ENCODE data around the gene TECPR2.
"Not testable (repeated sequence)": the region's sequence is repeated elsewhere in the genome, so short reads cannot be mapped to it uniquely, and the experiment has no call there.

The TECPR2 gene

DNA sequence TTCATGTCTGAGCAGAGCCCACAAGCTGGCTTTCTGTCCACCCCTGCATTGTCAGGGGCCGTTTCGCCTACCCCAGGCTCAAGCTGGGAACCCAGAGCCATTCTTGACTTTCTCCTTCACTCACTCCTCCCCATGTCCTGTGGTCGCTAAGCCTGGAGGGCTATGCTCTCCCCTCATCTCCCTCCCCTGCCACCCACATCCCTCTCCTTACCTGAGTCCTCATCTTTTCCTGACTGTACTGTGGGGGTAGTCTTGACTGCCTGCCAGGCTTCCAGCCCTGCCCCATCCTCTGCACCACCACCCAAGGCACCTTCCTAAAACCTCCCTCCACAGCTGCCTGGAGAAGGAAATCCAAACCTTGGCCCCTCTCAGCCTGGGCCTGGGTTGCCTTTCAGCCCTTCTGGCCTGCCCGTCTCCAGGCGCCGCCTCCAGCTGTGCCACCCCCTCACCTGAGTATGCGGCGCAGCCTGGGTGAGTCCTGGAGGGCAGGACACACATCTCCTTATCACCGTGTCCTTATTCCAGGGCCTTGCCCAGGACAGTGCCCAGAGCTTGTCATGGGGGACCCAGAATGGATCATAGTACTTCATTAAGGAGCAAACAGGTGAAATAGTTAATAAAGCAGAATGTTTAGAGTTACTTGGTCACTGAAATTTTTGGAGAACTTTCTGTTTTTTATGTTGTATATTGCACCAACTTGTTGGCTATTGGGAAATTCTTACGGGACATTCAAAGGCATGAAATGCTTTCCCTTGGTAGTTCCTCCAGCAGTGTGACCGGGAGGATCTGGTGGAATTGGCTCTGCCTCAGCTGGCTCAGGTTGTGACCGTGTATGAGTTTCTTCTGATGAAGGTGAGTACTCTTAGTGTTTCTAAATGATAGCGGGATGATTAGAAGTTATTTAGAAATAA is 28.7 kb upstream of the TECPR2 start:
- DNase-seq (ENCODE audit: low read depth in 1 of 2, low spot score in 1 of 2) = no peak

DNA sequence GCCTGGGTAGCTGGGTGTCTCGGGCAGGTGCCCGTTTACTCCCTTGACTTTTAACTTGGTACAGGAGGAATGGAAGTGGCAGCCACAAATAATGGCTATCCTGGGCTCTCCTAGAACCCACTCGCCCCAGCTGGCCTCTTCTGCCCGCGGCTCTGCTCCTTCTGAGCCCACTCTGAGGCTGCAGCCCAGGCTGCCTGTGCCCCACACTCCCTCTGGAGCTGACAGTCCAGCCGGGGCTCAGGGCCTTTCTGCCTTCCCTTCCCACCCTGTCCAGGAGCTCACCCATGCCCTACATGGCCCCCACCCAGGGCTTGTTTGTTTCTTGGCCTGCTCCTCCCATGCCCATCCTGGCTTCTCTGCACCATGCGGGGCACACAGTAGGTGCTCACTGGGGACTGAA is 27.6 kb upstream of the TECPR2 start:
- no peak for DNase-seq (ENCODE audit: low read depth in 1 of 2, low spot score in 1 of 2)

GRCh38 chr14:102338724-102339123 is 24.0 kb upstream of the TECPR2 start:
- no peak for DNase-seq (ENCODE audit: low read depth in 1 of 2, low spot score in 1 of 2)

- DNase-seq (ENCODE audit: low read depth in 1 of 2, low spot score in 1 of 2) = no peak
Measured at GRCh38 chr14:102341566-102341965, 21.2 kb upstream of the TECPR2 start.

DNA sequence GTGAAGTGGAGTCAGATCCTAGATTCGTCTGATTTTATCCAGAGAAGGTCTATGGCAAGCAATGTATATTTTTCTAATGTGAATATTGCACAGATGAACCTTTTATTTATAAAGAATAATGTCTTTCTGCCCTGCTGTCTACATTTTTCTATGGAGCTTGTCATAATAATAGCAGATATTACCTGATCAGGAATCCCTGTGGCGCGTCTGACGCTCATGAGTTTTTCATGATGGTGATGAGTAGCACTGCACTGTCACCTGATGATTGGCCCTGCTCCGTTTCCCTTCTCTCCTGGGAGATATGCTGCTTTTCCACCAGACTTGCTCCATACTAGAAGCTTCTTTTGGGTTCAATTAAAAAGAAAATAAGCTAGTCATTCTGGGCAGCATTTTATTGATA is 20.5 kb upstream of the TECPR2 start:
- DNase-seq (ENCODE audit: low read depth in 1 of 2, low spot score in 1 of 2) = no peak

GRCh38 chr14:102344084-102344483 is 18.7 kb upstream of the TECPR2 start:
- DNase-seq (ENCODE audit: low read depth in 1 of 2, low spot score in 1 of 2) = no peak

GRCh38 chr14:102344485-102344884 is 18.3 kb upstream of the TECPR2 start:
- DNase-seq (ENCODE audit: low read depth in 1 of 2, low spot score in 1 of 2) = no peak

DNA sequence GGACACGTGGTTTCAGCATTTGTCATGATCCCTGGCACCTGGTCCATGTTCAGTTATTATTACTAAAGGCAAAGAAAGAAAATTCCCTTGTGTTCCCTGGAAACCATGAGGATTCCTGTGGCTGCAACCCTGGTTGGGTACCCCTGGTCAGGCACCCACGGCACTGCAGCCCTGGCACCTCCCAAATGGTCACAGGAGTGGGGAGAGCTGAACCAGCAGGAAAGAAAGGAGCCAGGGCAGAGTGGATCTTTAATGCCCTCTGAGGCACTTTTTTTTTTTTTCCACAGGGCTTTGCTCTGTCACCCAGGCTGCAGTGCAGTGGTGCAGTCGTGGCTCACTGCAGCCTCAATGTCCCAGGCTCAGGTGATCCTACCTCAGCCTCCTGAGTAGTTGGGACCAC is 17.5 kb upstream of the TECPR2 start:
- DNase-seq (ENCODE audit: low read depth in 1 of 2, low spot score in 1 of 2) = no peak

DNA sequence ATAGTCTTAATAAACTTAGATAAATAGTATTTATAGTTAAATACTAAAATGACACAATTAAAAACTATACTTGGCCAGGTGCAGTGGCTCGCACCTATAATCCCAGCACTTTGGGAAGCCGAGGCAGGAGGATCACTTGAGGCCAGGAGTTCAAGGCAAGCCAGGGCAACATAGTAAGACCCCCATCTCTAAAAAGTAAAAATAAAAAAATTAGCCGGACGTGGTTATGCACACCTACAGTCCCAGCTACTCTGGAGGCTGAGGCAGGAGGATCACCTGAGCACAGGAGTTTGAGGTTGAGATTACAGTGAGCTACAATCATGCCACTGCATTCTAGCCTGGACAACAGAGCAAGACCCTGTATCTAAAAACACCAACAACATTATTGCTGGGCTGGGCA is 16.1 kb upstream of the TECPR2 start:
- DNase-seq (ENCODE audit: low read depth in 1 of 2, low spot score in 1 of 2) = no peak

DNA sequence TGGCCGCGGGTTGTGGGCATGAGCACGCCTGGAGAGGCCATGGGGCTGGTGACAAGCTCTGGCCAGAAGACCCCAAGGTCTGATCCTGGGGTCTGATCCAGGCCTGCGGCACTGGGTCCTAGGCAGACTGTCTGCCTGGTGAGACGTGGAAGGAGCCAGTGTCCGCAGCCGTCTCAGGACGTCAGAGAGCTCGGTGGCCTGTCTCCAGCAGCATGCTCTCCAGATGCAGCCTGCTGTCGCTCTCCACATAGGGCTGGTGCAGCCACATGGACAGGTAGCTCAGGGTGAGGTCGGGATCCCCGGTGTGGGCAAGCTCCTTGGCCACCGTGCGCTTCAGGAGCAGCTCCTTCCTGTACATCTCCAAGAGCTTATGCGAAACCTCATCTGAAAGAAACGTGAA is 14.4 kb upstream of the TECPR2 start:
- DNase-seq (ENCODE audit: low read depth in 1 of 2, low spot score in 1 of 2) = no peak

DNA sequence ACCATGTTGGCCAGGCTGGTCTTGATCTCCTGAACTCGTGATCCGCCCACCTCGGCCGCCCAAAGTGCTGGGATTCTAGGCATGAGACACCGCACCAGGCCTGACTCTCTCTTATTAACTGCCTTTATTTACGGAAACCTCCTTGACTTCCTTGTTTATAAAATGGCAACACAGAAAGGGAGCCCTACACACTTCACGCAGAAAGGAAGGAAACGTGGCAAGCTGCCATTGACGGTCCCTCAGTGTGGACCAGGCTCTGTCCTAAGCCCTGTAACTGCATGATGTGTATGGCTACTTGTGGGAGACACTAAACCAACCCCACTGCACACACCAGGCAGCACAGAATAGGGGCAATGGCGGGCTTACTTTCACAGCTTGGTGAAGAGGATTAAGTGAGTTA is 11.7 kb upstream of the TECPR2 start:
- no peak for DNase-seq (ENCODE audit: low read depth in 1 of 2, low spot score in 1 of 2)

DNA sequence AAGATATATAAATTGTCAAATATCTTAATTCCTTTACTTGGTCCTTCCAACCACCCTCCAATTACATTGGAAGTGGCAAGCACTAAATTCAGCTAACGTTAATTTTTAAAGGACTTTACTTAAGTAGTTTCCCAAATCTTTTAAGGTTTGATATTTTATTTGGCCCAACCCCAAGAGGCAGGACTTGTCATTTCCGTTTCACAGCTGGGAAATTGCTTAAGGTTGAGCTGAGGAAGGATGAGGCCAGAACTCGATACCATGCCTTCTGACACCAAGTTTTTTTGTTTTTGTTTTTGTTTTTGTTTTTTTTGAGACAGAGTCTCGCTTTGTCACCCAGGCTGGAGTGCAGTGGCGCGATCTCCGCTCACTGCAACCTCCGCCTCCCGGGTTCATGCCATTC is 11.1 kb upstream of the TECPR2 start:
- DNase-seq (ENCODE audit: low read depth in 1 of 2, low spot score in 1 of 2) = not testable (repeated sequence)

DNA sequence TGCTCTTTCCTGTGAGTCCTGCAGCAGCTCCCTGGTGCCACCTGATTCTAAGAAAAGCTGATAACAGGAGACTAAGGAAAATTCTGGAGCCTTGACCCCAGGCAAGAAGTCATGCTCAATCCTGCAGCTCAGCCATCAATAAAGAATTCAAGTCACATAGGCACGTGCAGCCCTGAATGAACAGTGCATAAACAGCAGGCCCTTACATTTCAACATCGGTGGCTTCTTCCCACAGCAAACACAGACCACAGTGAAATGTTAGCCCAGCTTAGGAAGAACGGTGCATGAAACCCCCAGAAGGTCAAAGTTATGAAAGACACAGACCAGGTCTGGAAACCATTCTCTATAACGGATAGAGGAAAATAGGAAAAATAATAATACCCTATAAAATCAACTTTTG is 10.5 kb upstream of the TECPR2 start:
- DNase-seq (ENCODE audit: low read depth in 1 of 2, low spot score in 1 of 2) = no peak

DNA sequence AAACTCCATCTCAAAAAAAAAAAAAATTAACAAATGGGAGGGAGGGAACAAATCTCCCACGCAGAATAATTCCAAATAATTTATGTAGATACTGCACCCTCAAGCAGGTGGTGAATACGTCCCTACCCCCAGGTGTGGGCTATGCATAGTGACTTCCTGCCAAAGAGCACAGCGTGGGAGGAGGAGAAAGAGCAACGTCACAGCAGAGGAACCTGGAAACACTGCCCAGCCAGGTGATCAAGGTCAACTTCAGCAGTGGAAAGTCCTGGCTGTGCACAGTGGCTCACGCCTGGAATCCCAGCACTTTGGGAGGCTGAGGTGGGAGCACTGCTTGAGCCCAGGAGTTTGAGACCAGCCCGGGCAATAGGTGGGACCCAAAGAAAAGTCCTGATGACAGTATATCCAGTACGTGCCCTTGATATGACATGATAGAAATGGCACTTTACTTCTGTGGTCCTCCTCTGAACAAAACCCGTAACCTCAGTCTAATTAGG is 9.6 kb upstream of the TECPR2 start:
- no peak for DNase-seq (ENCODE audit: low read depth in 1 of 2, low spot score in 1 of 2)

DNA sequence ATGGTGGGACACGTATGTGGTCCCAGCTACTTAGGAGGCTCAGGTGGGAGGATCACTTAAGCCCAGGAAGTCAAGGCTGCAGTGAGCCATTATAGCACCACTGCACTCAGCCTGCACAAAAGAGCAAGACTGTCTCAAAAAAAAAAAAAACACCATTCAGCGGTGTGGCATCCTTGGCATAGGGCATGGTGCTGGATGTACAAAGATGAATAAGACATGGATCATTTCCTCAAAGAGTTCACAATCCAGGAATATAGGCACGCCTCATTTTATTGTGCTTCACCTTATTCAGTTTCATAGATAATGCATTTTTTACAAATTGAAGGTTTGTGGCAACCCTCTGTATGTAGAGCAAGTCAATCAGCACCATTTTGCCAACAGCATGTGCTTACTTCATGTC is 6.5 kb upstream of the TECPR2 start:
- DNase-seq (ENCODE audit: low read depth in 1 of 2, low spot score in 1 of 2) = no peak

DNA sequence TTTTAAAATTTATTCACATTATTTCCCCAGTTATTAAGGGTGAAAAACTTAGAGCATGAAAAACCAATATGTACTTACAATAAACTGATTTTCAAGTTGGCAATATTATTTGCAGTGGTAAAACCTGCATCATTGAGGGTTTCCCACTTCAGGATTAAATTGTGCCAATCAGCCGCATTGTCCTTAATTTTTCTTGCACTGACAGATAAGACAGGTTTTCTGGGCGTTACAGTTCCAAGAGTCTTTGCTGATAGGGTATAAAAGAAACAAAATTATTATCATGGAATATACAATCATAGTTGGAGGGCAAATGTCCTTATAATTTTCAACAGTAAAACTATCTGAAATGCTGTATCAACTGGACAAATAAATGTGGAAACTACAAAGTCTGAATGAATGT is 3.4 kb upstream of the TECPR2 start:
- DNase-seq (ENCODE audit: low read depth in 1 of 2, low spot score in 1 of 2) = no peak

GRCh38 chr14:102360388-102360787 is 2.4 kb upstream of the TECPR2 start:
- no peak for DNase-seq (ENCODE audit: low read depth in 1 of 2, low spot score in 1 of 2)

GRCh38 chr14:102362084-102362483 is 657 bp upstream of the TECPR2 start:
- DNase-seq (ENCODE audit: low read depth in 1 of 2, low spot score in 1 of 2) = no peak

GRCh38 chr14:102363182-102363943 is 622 bp downstream of the TECPR2 start:
- no peak for DNase-seq (ENCODE audit: low read depth in 1 of 2, low spot score in 1 of 2)

- DNase-seq (ENCODE audit: low read depth in 1 of 2, low spot score in 1 of 2) = no peak
Measured at GRCh38 chr14:102370305-102370809, 7.6 kb downstream of the TECPR2 start.

GRCh38 chr14:102371361-102371760 is 8.6 kb downstream of the TECPR2 start:
- DNase-seq (ENCODE audit: low read depth in 1 of 2, low spot score in 1 of 2) = no peak

DNA sequence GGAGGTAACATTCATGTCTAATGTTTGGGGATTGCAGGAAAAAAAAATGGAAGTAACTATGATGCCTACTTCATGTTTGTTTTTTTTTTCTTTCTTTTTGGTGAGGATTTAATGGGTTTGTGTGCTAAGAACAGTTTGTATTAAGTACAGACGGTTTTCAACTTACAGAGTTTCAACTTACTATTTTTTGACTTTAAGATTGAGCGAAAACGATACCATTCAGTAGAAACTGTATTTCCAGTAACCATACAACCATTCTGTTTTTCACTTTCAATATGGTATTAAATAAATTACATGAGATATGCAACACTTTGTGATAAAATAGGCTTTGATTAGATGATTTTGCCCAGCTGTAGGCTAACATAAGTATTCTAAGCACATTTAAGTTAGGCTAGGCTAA is 10.4 kb downstream of the TECPR2 start:
- DNase-seq (ENCODE audit: low read depth in 1 of 2, low spot score in 1 of 2) = no peak
